Panc1 (cell line): ENCODE results near the gene OR4D10. TPM values are rescaled to one million over a fixed set of nuclear protein-coding genes. Genes with fewer than 3 reads are reported as not detected.

ENCODE experiments used
- ATAC-seq: fragments of 200-7000 bp; cut with Tn5 transposase; 2 replicates; pipeline ENCODE4 v1.9.1; 2020; ENCODE audit warnings: mild to moderate bottlenecking, moderate library complexity
- BruUV-seq: library from RNA; stranded (reverse); fragments of 400-500 nt; replicated peaks from 2 replicates; lab custom pipeline; 2021; lab: Mats Ljungman, UMichigan
- CTCF ChIA-PET: fragments of 300-600 bp; sonication (Branson Sonifier 250); formaldehyde crosslinking; loops from one replicate; lab custom pipeline; 2022; ENCODE audit warnings: antibody characterized with exemption; lab: Charles Lee
- POLR2A ChIA-PET: fragments of 300-600 bp; sonication (Branson Sonifier 250); formaldehyde crosslinking; loops from one replicate; lab custom pipeline; 2022; ENCODE audit warnings: antibody characterized with exemption; lab: Charles Lee
- DNase-seq: peaks from one replicate; pipeline ENCODE4 v3.0.0-alpha.2; 2010; ENCODE audit warnings: low read depth, low spot score
- H3K27ac ChIP-seq: 2 replicates; pipeline ENCODE4 v1.5.1; 2011; ENCODE audit warnings: mild to moderate bottlenecking, low read length, inconsistent platforms
- H3K27me3 ChIP-seq: fragments of 200-500 bp; sonication (Bioruptor generic); 2 replicates; pipeline ENCODE4 v1.6.0; 2014; ENCODE audit warnings: low read length, inconsistent platforms; ENCODE audit not compliant: control insufficient read depth, insufficient read depth
- H3K36me3 ChIP-seq: fragments of 200-500 bp; sonication (Bioruptor generic); 2 replicates; pipeline ENCODE4 v1.5.1; 2014; ENCODE audit warnings: inconsistent platforms, mild to moderate bottlenecking, low read length, moderate library complexity; ENCODE audit not compliant: control insufficient read depth, insufficient read depth
- H3K4me1 ChIP-seq: 2 replicates; pipeline ENCODE4 v1.5.1; 2011; ENCODE audit warnings: inconsistent platforms, mild to moderate bottlenecking, low read length, moderate library complexity; ENCODE audit not compliant: control insufficient read depth, insufficient read depth
- H3K4me3 ChIP-seq, 2 experiments: 2 replicates each; pipeline ENCODE4 v1.5.1; 2011 to 2012; ENCODE audit warnings: low read depth in 2 of 2, low read length in 2 of 2, mild to moderate bottlenecking in 2 of 2, inconsistent platforms in 1 of 2, moderate library complexity in 1 of 2
- H3K9me3 ChIP-seq: fragments of 200-500 bp; sonication (Bioruptor generic); 2 replicates; pipeline ENCODE4 v1.5.1; 2014; ENCODE audit warnings: low read depth, mild to moderate bottlenecking, inconsistent platforms, low read length, moderate library complexity; ENCODE audit not compliant: control insufficient read depth, insufficient read depth
- CTCF ChIP-seq: fragments of 450-650 bp; IDR thresholded peaks from 2 replicates; pipeline ENCODE4 v1.5.1; 2017; ENCODE audit warnings: mild to moderate bottlenecking
- POLR2AphosphoS5 ChIP-seq: IDR thresholded peaks from 2 replicates; pipeline ENCODE4 v1.6.1; 2012; ENCODE audit warnings: mild to moderate bottlenecking, low read depth, low read length, moderate library complexity
- REST ChIP-seq, 2 experiments: IDR thresholded peaks; 2 replicates each; pipeline ENCODE4 v1.6.1; 2011 to 2012; ENCODE audit warnings: low read depth in 2 of 2, control low read depth in 1 of 2, low read length in 1 of 2, mild to moderate bottlenecking in 1 of 2, moderate library complexity in 1 of 2; ENCODE audit not compliant: insufficient read depth in 1 of 2
- SIN3A ChIP-seq: IDR thresholded peaks from 2 replicates; pipeline ENCODE4 v1.6.1; 2012; ENCODE audit warnings: low read depth, mild to moderate bottlenecking, low read length, moderate library complexity, borderline replicate concordance; ENCODE audit not compliant: insufficient read depth
- TCF7L2 ChIP-seq: IDR thresholded peaks from 2 replicates; pipeline ENCODE4 v1.6.1; 2011; ENCODE audit warnings: mild to moderate bottlenecking, low read depth, low read length, inconsistent platforms
- in situ Hi-C: cut with HindIII; loops from 2 replicates; pipeline ENCODE4 v1.10.0; 2016; ENCODE audit warnings: low sequenced_read_pairs, low pct_unique_long_range_greater_than_20kb
- intact Hi-C: fragments of 100-400 bp; cut with micrococcal nuclease; formaldehyde crosslinking; loops from one replicate; pipeline ENCODE4 v1.10.0; 2022; ENCODE audit not compliant: unreplicated experiment
- total RNA-seq: library from RNA; stranded (reverse); gene quantifications from one replicate; pipeline ENCODE4 v1.2.1, GENCODE V29; 2021; ENCODE audit not compliant: unreplicated experiment

OR4D10 gene
- total RNA-seq, 1 experiment from 2014 or later, result not detected

GRCh38 chr11:59523541-59523940, 50.4 kb downstream of the OR4D10 start:
- DNase-seq, result no peak
- Histone ChIP-seq H3K36me3 (no peaks in the 10 kb centered on the region), H3K9me3 (no peaks in the 10 kb centered on the region), H3K4me1 (no peaks in the 10 kb centered on the region), H3K27ac (no peak overlapping the region), H3K4me3 (no peak overlapping the region), H3K27me3 (peaks cover 4% of the 10 kb centered on the region; the same call in 1 of the 2 replicates)
- no peak for ATAC-seq
- in situ Hi-C loops (no loop called here), intact Hi-C loops (no loop called here)
- POLR2A ChIA-PET, result no interaction called here
- no TSS peak for BruUV-seq
- TF ChIP-seq TCF7L2 (no peak), SIN3A (no peak), CTCF (peak; percentile 29; the same call in 1 of the 2 replicates), POLR2AphosphoS5 (no peak)
- CTCF ChIA-PET, result no interaction called here

GRCh38 chr11:59528711-59529110, 55.6 kb downstream of the OR4D10 start:
- Histone ChIP-seq H3K4me1 (no peaks in the 10 kb centered on the region), H3K36me3 (no peaks in the 10 kb centered on the region), H3K9me3 (no peaks in the 10 kb centered on the region), H3K27me3 (no peaks in the 10 kb centered on the region), H3K27ac (no peak overlapping the region), H3K4me3 (no peak overlapping the region)
- POLR2A ChIA-PET, result no interaction called here
- in situ Hi-C loops (no loop called here), intact Hi-C loops (no loop called here)
- TF ChIP-seq POLR2AphosphoS5 (no peak), CTCF (no peak), REST (IDR thresholded peaks at IDR 0.05; ENCODE audit: insufficient read depth in 1 of 2, low read depth in 2 of 2, low read length in 1 of 2) (no peak), TCF7L2 (no peak), SIN3A (no peak)
- ATAC-seq (no peak), DNase-seq (no peak)
- BruUV-seq, result no TSS peak
- CTCF ChIA-PET, result interaction anchor here (0.6 kb wide), 1 partner anchor 66 kb away, joined by 3 read pairs; no protein-coding TSS in a partner anchor

Other genes starting within 250 kb of the OR4D10 start
- gene OR5AN1, start 114.4 kb upstream of the OR4D10 start, total RNA-seq, result not detected
- gene OR5A2, start 46.9 kb upstream of the OR4D10 start, total RNA-seq, result not detected
- gene OR5A1, start 36.8 kb upstream of the OR4D10 start, total RNA-seq, result not detected
- gene OR4D6, start 16.4 kb upstream of the OR4D10 start, total RNA-seq, result not detected
- gene OR4D11, start 30.3 kb downstream of the OR4D10 start, total RNA-seq, result not detected
- gene OR4D9, start 38.2 kb downstream of the OR4D10 start, total RNA-seq, result not detected
- 35.3 TPM for gene OSBP, start 142.5 kb downstream of the OR4D10 start, total RNA-seq
- gene PATL1, start 195.7 kb downstream of the OR4D10 start, total RNA-seq, result 57.0 TPM
- not detected for gene OR10V1, start 240.5 kb downstream of the OR4D10 start, total RNA-seq